ENCODE data around the gene CLEC7A.

CLEC7A gene

GRCh38 chr12:10136637-10137205 is 6.7 kb upstream of the CLEC7A start:
- DNase-seq: no peak

GRCh38 chr12:10135126-10135525 is 5.1 kb upstream of the CLEC7A start:
- DNase-seq: no peak

- DNase-seq: no peak
These were observed 2.9 kb upstream of the CLEC7A start for GRCh38 chr12:10132850-10133370.

- no peak for DNase-seq
These were observed 1.2 kb upstream of the CLEC7A start for GRCh38 chr12:10131111-10131690.

- DNase-seq: no peak
These were observed 1.3 kb downstream of the CLEC7A start for GRCh38 chr12:10128687-10129086.

- DNase-seq: no peak
These were observed 3.6 kb downstream of the CLEC7A start for GRCh38 chr12:10126413-10126812.

GRCh38 chr12:10122689-10123088 is 7.3 kb downstream of the CLEC7A start:
- DNase-seq: no peak

GRCh38 chr12:10121278-10121677 is 8.7 kb downstream of the CLEC7A start:
- DNase-seq: no peak

- DNase-seq: peak; percentile 56
These were observed 10.9 kb downstream of the CLEC7A start for GRCh38 chr12:10119066-10119465.

- no peak for DNase-seq
These were observed 14.1 kb downstream of the CLEC7A start for GRCh38 chr12:10115890-10116289.

GRCh38 chr12:10115311-10115710 is 14.7 kb downstream of the CLEC7A start:
- DNase-seq: no peak

- DNase-seq: no peak
These were observed 16.1 kb downstream of the CLEC7A start for GRCh38 chr12:10113920-10114319.

- peak; percentile 31 for DNase-seq
These were observed 16.9 kb downstream of the CLEC7A start for GRCh38 chr12:10113075-10113474.

- no peak for DNase-seq
These were observed 18.5 kb downstream of the CLEC7A start for GRCh38 chr12:10111451-10111850.

- no peak for DNase-seq
These were observed 19.6 kb downstream of the CLEC7A start for GRCh38 chr12:10110256-10110844.

GRCh38 chr12:10102322-10102721 is 27.7 kb downstream of the CLEC7A start:
- DNase-seq: no peak

- DNase-seq: peak; percentile 3
These were observed 28.3 kb downstream of the CLEC7A start for GRCh38 chr12:10101648-10102220.

GRCh38 chr12:10101042-10101579 is 28.9 kb downstream of the CLEC7A start:
- peak; percentile 79 for DNase-seq

- no peak for DNase-seq
These were observed 31.2 kb downstream of the CLEC7A start, which contains the start of gene CLEC1A for GRCh38 chr12:10098791-10099190. Gene CLEC1A (minus strand): TSS chr12:10098985. CDS start chr12:10098922, 63 bp downstream.

- DNase-seq: no peak
These were observed 32.5 kb downstream of the CLEC7A start for GRCh38 chr12:10097521-10097920.

- no peak for DNase-seq
These were observed 34.0 kb downstream of the CLEC7A start for GRCh38 chr12:10095971-10096370.

- DNase-seq: no peak
These were observed 35.2 kb downstream of the CLEC7A start for GRCh38 chr12:10094646-10095395.
